Cardiac muscle cell (in vitro differentiated cells and primary cell): Measurements from ENCODE around the gene GNLY. TPM values are rescaled to one million over a fixed set of nuclear protein-coding genes. Genes with fewer than 3 reads are reported as not detected.
A peak's percentile ranks its signal among the peaks of the same experiment; 100 is the strongest.

Experiments
- DNase-seq, 2 donors: peaks; one replicate each; pipeline versions ENCODE4 v3.0.0 to v3.0.0-alpha.2; 2010 to 2017; ENCODE audit warnings: low read depth in 1 of 2, low spot score in 1 of 2
- H3K27ac ChIP-seq: fragments of 200-600 bp; sonication (generic); 2 replicates; pipeline ENCODE4 v1.5.1; 2016
- H3K27me3 ChIP-seq: fragments of 200-600 bp; sonication (generic); 2 replicates; pipeline ENCODE4 v1.6.0; 2016; ENCODE audit warnings: control low read depth
- H3K36me3 ChIP-seq: fragments of 200-600 bp; sonication (generic); 2 replicates; pipeline ENCODE4 v1.5.1; 2016; ENCODE audit warnings: control low read depth
- H3K4me1 ChIP-seq: fragments of 200-600 bp; sonication (generic); 2 replicates; pipeline ENCODE4 v1.8.1; 2017; ENCODE audit warnings: low read depth, mild to moderate bottlenecking, mixed run types
- H3K4me3 ChIP-seq: fragments of 200-600 bp; sonication (generic); 2 replicates; pipeline ENCODE4 v1.5.1; 2016; ENCODE audit warnings: mild to moderate bottlenecking
- H3K9me3 ChIP-seq: fragments of 200-600 bp; sonication (generic); 2 replicates; pipeline ENCODE4 v1.5.1; 2017; ENCODE audit warnings: low read depth, mild to moderate bottlenecking, control low read depth
- CTCF ChIP-seq: IDR thresholded peaks from 2 replicates; pipeline ENCODE4 v1.5.1; 2012; ENCODE audit warnings: low read depth, mild to moderate bottlenecking, low read length
- polyA plus RNA-seq: library from polyadenylated mRNA; unstranded; fragments of >200 nt; fragmentation: Nextera tagmentation; extraction: Ambion mirVana; gene quantifications from 2 replicates; pipeline ENCODE4 v1.2.1, GENCODE V29; 2016
- total RNA-seq: library from RNA; depleted of rRNA; stranded (reverse); fragments of >200 nt; gene quantifications from 2 replicates; pipeline ENCODE4 v1.2.3, GENCODE V29; 2016

The GNLY gene
- total and polyA plus RNA-seq, 2 experiments from 2014 or later: not detected

DNA sequence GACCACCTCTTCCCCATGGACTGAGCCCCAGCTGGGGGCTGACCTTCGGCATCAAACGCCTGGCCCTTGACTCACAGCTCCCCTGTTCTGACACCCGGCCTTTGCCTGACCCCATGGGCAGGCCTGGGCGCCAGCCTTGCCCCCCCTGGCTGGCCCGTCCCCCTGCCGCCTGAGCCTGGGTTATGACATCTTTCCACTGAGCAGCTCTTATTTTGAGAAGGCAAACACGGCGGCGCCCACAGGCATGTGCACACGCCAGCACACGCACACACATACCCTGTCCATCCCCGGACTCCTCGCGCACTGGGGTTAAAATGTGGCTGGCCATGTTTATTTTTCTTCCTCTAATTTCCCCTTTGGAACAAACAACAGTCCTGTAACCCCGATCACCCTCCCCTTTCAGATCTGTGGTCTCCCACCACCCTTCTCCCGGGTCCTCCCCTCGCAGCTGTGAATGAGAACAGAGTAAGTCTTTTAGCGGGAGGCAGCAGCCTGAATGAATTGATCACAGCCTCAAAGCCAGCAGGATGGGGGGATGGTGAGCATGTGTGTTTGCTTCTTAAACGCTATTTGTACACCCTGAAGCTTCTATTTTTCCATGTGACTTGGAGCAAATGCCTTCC is 47.8 kb downstream of the GNLY start:
- Histone ChIP-seq H3K4me3 (no peak overlapping the region), H3K4me1 (no peaks in the 10 kb centered on the region), H3K36me3 (no peaks in the 10 kb centered on the region), H3K27ac (peak overlapping the region; percentile 48), H3K27me3 (no peaks in the 10 kb centered on the region), H3K9me3 (no peaks in the 10 kb centered on the region)
- no peak for TF ChIP-seq CTCF
- peak in 1 of 2 donors; percentile 92 for DNase-seq

- H3K4me3 ChIP-seq: no peak overlapping the region
- H3K9me3 ChIP-seq: no peaks in the 10 kb centered on the region
- no peaks in the 10 kb centered on the region for H3K36me3 ChIP-seq
- H3K27me3 ChIP-seq: no peaks in the 10 kb centered on the region
- DNase-seq: peak in 1 of 2 donors; percentile 66
- no peak overlapping the region for H3K27ac ChIP-seq
- no peak for TF ChIP-seq CTCF
- no peaks in the 10 kb centered on the region for H3K4me1 ChIP-seq
Measured at GRCh38 chr2:85743304-85743978, 49.3 kb downstream of the GNLY start.

- Histone ChIP-seq H3K4me3 (no peak overlapping the region), H3K9me3 (no peaks in the 10 kb centered on the region), H3K27me3 (no peaks in the 10 kb centered on the region), H3K4me1 (no peaks in the 10 kb centered on the region), H3K27ac (no peak overlapping the region), H3K36me3 (no peaks in the 10 kb centered on the region)
- TF ChIP-seq CTCF: no peak
- DNase-seq: no peak
Measured at GRCh38 chr2:85744055-85744454, 49.9 kb downstream of the GNLY start.

- H3K4me1 ChIP-seq: no peaks in the 10 kb centered on the region
- H3K27ac ChIP-seq: no peak overlapping the region
- no peaks in the 10 kb centered on the region for H3K27me3 ChIP-seq
- H3K36me3 ChIP-seq: no peaks in the 10 kb centered on the region
- peak; percentile 7 for TF ChIP-seq CTCF
- DNase-seq: peak in 1 of 2 donors; percentile 87
- H3K9me3 ChIP-seq: no peaks in the 10 kb centered on the region
- no peak overlapping the region for H3K4me3 ChIP-seq
Measured at GRCh38 chr2:85744741-85745601, 50.8 kb downstream of the GNLY start.

DNA sequence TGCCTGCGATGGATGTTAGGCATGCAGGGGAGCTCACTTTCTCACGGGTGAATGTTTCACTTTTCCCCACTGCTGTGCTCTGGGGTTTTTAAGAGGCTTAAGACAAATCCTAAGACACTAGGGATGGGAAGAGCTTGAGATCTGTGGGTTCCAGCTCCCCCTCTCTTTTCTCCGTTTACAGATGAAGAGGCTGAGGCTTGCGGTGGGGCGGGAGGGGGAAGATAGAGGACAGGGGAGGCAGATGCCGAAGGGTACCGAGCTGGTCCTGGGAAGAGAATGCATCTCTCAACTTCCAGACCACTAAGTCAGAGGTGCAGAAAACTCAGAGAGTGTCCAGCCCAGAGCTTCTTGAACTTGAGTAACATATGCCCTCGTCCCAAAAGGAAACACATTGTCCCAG is 51.5 kb downstream of the GNLY start:
- Histone ChIP-seq H3K27ac (no peak overlapping the region), H3K4me1 (no peaks in the 10 kb centered on the region), H3K36me3 (no peaks in the 10 kb centered on the region), H3K9me3 (no peaks in the 10 kb centered on the region), H3K27me3 (no peaks in the 10 kb centered on the region), H3K4me3 (no peak overlapping the region)
- no peak for TF ChIP-seq CTCF
- DNase-seq: no peak
